Mesenteric fat pad (tissue), 1 donor: Measurements from ENCODE around the gene ICE1. TPM values are rescaled to one million over a fixed set of nuclear protein-coding genes. Genes with fewer than 3 reads are reported as not detected.
"Not testable (repeated sequence)": the region's sequence is repeated elsewhere in the genome, so short reads cannot be mapped to it uniquely, and the experiment has no call there.

ENCODE experiments used
- DNase-seq: peaks from one replicate; pipeline ENCODE4 v3.0.0-alpha.2; 2020; ENCODE audit warnings: low spot score
- total RNA-seq: library from RNA; stranded (reverse); fragmentation: NEBNext Ultra II Directional; extraction: Animal tissue kit (Norgen Biotek cat#: 25700); gene quantifications from one replicate; pipeline ENCODE4 v1.2.1, GENCODE V29; 2021
- donor health status: DM: yes; HTN: yes; CAD: no.

ICE1 gene
- total RNA-seq, 1 donor from 2014 or later = 26.5 TPM

GRCh38 chr5:5436203-5436760 is 13.8 kb downstream of the ICE1 start:
- no peak for DNase-seq

DNA sequence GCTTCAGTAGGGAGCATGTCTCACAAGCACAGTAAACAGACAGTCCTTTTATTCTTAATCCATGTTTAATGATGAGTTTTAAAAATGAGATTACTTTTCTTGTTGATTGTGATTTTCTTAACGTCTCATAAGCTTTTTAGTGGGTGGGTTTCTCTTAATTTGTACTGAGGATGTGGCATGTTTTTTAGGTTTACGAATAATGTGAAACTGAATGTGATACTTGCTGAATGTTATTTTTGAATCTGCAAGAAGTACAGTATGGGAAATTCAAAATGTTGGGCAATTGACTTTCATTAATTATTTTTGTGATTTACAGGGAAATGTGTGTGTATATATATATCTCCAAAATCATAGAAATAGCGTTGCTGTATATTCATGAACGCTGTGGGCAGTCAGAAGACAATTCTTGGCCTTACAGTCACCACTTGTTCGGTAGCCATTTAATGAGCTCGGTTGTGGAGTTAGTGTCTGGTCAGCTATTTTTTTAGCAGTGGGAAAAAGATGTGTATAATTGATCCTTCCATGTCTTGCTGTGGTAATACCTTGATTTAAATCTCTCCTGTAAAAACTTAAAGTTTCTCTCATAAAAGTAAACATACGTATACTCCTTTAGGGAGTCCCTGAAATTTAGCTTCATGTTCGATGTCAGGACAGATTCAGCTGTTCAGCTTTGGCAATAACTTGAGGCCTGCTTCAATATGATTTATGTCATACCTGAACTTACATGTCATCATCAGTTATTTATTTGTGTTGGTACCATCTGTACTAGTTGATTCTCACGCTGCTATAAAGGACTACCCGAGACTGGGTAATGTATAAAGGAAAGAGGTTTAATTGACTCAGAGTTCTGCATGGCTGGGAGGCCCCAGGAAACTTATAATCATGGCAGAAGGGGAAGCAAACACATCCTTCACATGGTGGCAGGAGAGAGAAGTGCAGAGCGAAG is 15.0 kb downstream of the ICE1 start:
- DNase-seq = no peak

- no peak for DNase-seq
Observed at GRCh38 chr5:5451863-5452262, 29.4 kb downstream of the ICE1 start.

- no peak for DNase-seq
Observed at GRCh38 chr5:5453131-5453530, 30.7 kb downstream of the ICE1 start.

GRCh38 chr5:5454391-5454790 is 31.9 kb downstream of the ICE1 start:
- no peak for DNase-seq

DNA sequence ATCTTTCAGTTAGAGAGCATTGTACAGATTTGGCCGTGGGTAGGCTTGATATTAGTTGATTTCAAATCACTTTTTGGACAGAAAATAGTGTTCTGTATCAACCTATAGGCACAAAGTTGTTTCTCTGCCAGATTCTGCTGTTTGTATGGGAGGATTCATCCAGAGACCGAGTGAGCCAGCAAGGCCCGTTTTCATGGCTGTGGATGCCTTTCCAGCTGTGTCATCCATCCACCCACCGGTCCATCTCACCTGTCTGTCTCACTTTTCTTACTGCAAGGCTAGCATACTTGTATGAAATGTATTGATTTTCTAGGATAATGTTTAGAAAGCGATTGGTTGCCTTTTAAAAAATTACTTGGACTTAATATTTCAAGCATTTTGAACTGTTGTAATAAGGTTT is 34.4 kb downstream of the ICE1 start:
- DNase-seq = no peak

GRCh38 chr5:5460311-5460710 is 37.8 kb downstream of the ICE1 start:
- DNase-seq = no peak

DNA sequence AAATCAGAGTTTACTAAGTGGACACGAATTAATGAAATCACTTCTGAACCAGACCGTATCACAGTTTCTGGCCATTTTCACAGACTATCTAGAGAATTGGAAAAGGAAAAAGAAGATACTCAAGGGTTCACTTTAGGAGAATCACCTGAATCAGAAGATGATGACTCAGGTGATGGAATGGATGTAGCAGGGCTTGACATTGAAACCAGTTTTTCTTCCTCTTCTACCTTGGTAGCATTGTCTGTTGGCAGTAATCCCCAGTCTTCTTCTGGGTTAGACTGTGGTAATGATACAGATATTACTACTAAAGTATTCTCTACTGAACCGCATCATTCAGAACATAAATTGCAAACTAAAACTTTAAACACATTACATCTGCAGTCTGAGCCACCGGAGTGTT is 38.5 kb downstream of the ICE1 start:
- DNase-seq = no peak

- DNase-seq = no peak
Observed at GRCh38 chr5:5464036-5464715, 41.7 kb downstream of the ICE1 start.

GRCh38 chr5:5466227-5466626 is 43.8 kb downstream of the ICE1 start:
- no peak for DNase-seq

GRCh38 chr5:5467737-5468136 is 45.3 kb downstream of the ICE1 start:
- DNase-seq = no peak

- DNase-seq = no peak
Observed at GRCh38 chr5:5470933-5471332, 48.5 kb downstream of the ICE1 start.

GRCh38 chr5:5473226-5473625 is 50.7 kb downstream of the ICE1 start:
- no peak for DNase-seq

GRCh38 chr5:5474961-5475360 is 52.5 kb downstream of the ICE1 start:
- DNase-seq = no peak

DNA sequence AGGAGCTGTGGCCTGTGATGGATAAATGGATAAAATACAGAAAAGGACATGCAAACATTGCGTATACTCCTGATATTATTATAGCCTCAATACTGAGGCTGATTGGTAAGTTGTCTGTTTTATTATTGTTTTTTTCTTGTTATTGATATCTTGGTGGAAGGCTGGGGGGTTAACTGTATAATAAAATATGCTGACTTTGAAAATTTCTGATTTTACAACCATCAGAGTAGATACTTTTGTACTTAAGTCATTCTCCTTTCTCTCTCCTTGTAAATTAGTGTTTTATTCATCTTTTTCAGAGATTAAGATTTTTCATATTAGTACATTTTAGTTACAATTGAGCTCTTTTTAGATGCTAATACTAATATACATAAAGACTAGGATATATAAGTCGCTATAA is 53.5 kb downstream of the ICE1 start:
- DNase-seq = no peak

DNA sequence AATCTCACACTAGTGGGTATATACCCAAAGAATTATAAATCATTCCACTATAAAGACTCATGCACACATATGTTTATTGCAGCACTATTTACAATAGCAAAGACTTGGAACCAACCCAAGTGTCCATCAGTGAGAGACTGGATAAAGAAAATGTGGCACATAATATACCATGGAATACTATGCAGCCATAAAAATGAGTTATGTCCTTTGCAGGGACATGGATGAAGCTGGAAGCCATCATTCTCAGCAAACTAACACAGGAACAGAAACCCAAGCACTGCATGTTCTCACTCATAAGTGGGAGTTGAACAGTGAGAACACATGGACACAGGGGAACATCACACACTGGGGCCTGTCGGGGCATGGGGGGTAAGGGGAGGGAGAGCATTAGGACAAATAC is 57.1 kb downstream of the ICE1 start:
- DNase-seq = not testable (repeated sequence)

- DNase-seq = no peak
Observed at GRCh38 chr5:5480481-5481111, 58.1 kb downstream of the ICE1 start.

DNA sequence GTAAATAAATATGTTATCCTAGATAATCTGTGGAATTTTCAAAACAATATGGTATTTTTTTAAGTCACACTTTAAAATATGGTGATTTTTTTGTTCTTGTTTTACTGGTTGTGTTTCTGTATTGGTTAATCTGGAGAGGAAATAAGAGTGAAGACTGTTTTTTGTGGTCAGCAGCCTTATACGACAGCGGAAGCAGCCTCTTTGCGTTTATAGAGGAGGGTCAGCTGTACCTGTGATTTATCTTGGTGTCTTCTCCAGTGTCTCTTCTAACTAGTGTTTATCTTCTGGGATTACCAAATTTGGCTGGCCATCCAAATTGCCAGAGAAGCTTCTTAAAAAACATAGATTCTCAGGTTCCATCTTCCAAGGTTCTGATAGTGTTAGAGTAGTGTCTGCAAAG is 58.7 kb downstream of the ICE1 start:
- DNase-seq = no peak

DNA sequence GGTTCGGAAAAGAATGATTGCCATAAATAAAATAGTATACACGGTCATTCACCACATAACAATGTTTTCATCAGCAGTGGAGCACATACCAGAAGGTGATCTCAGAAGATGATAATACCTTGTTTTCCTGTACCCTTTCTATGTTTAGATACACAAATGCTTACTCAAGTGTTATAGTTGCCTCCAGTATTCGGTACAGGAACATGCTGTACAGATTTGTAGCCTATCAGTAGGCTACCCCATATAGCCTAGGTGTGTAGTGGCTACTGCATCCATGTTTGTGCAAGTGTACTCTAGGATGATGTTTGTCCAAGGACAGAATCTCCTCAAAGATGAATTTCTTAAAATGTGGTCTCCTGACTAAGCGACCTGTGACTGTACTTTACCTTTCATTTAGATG is 59.2 kb downstream of the ICE1 start:
- DNase-seq = no peak

GRCh38 chr5:5483350-5483749 is 60.9 kb downstream of the ICE1 start:
- DNase-seq = no peak

DNA sequence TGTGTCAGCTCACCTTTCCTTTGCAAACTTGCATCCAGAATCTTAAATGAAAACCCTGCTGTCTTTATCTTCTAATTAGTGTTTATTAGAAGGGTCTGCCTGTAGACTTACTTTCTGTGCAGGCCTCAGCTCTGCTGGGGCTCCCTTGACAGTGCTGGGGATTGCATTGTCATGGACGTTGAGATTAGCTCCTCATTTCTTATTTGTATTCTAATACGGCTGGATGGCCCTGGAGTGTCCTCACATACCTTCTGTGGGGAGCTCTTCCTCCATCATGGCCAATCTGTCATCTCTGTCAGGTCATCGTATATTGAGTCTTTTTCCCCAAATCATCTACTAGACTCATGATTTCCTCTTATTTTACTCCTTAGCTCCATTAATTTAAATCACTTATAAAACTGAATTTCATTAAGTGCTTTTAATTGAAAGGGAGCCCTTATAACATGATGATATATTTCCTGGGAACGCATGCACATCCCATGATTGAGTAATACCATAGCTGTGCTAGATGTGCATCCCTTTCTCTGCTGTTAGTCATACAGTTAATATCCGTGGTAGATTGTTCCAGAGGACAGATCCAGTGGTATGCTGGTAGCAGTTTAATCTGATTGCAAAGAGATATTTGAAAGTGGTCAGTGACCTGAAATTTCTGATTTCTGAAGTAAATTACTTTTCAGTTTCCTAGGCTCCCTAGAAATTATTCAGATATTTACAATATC is 61.6 kb downstream of the ICE1 start:
- DNase-seq = no peak
